Measurements from ENCODE around the gene DPYSL5.

DNA sequence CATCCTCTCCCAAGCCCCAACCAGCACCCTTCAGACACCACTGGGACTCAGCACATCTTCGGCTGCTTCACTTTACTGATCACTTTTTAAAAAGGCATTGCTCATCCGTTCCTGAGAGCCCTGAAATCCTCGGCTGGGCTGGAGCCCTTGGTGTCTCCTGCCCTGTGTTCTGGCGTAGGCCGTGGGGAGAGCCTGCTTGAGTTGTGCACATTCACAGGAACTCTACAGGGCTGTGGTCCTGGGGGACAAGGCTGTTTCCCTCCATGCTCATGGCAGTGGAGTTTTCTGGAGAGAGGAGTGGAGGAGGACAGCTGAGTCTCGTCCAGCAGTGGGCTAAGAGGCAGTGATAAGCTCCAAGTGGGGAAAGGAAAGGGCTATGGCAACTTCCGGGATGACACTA lies 46.1 kb upstream of the DPYSL5 start:
- TF ChIP-seq CTCF (conservative IDR thresholded peaks at IDR 0.05; ENCODE audit: low read length): no peak
- no peak for TF ChIP-seq EZH2phosphoT487 (IDR thresholded peaks at IDR 0.05; ENCODE audit: borderline replicate concordance)
